Measurements from ENCODE around the gene FAM131A.

Gene FAM131A

GRCh38 chr3:184345317-184346144, 8.1 kb downstream of the FAM131A start:
- no peak for DNase-seq (ENCODE audit: low read depth)
- TF ChIP-seq CTCF (IDR thresholded peaks at IDR 0.05; ENCODE audit: control insufficient read depth, insufficient read depth, low read depth, low read length, missing control alignments) = peak; percentile 54
- no peak overlapping the region for H3K4me3 ChIP-seq (ENCODE audit: control insufficient read depth, low read depth, low read length)

GRCh38 chr3:184346480-184347190, 9.2 kb downstream of the FAM131A start:
- DNase-seq (ENCODE audit: low read depth) = no peak
- no peak overlapping the region for H3K4me3 ChIP-seq (ENCODE audit: control insufficient read depth, low read depth, low read length)
- TF ChIP-seq CTCF (IDR thresholded peaks at IDR 0.05; ENCODE audit: control insufficient read depth, insufficient read depth, low read depth, low read length, missing control alignments) = no peak

- no peak for DNase-seq (ENCODE audit: low read depth)
- no peak for TF ChIP-seq CTCF (IDR thresholded peaks at IDR 0.05; ENCODE audit: control insufficient read depth, insufficient read depth, low read depth, low read length, missing control alignments)
These were observed 10.1 kb downstream of the FAM131A start for GRCh38 chr3:184347321-184348056.

GRCh38 chr3:184348057-184348382, 10.6 kb downstream of the FAM131A start:
- DNase-seq (ENCODE audit: low read depth) = no peak
- TF ChIP-seq CTCF (IDR thresholded peaks at IDR 0.05; ENCODE audit: control insufficient read depth, insufficient read depth, low read depth, low read length, missing control alignments) = no peak
- no peak overlapping the region for H3K4me3 ChIP-seq (ENCODE audit: control insufficient read depth, low read depth, low read length)

More at GRCh38 chr3:184347321-184348056, 10.1 kb downstream of the FAM131A start:
- H3K4me3 ChIP-seq (ENCODE audit: control insufficient read depth, low read depth, low read length) = no peak overlapping the region

- no peak for DNase-seq (ENCODE audit: low read depth)
- no peak overlapping the region for H3K4me3 ChIP-seq (ENCODE audit: control insufficient read depth, low read depth, low read length)
- no peak for TF ChIP-seq CTCF (IDR thresholded peaks at IDR 0.05; ENCODE audit: control insufficient read depth, insufficient read depth, low read depth, low read length, missing control alignments)
These were observed 12.4 kb downstream of the FAM131A start for GRCh38 chr3:184349563-184350470.

GRCh38 chr3:184350618-184351017, 13.2 kb downstream of the FAM131A start:
- DNase-seq (ENCODE audit: low read depth) = no peak
- no peak overlapping the region for H3K4me3 ChIP-seq (ENCODE audit: control insufficient read depth, low read depth, low read length)
- TF ChIP-seq CTCF (IDR thresholded peaks at IDR 0.05; ENCODE audit: control insufficient read depth, insufficient read depth, low read depth, low read length, missing control alignments) = no peak
